Vagina (tissue), 2 donors: ENCODE data around the gene YIPF7. TPM values are rescaled to one million over a fixed set of nuclear protein-coding genes. Genes with fewer than 3 reads are reported as not detected.

Source experiments
- DNase-seq, 2 donors: peaks; one replicate each; pipeline ENCODE4 v3.0.0-alpha.2; 2017; ENCODE audit errors: extremely low spot score in 2 of 2
- H3K27ac ChIP-seq: fragments of 200-600 bp; sonication (generic); one replicate; pipeline ENCODE4 v1.5.1; 2019
- H3K27me3 ChIP-seq: fragments of 200-600 bp; sonication (generic); one replicate; pipeline ENCODE4 v1.5.1; 2019
- H3K36me3 ChIP-seq, 2 donors: fragments of 200-600 bp; sonication (generic); one replicate each; pipeline ENCODE4 v1.5.1; 2017 to 2019
- H3K4me1 ChIP-seq: fragments of 200-600 bp; sonication (generic); one replicate; pipeline ENCODE4 v1.5.1; 2019
- H3K4me3 ChIP-seq, 2 donors: fragments of 200-600 bp; sonication (generic); 1 replicate in 1 of 2; 2 replicates in 1 of 2; pipeline ENCODE4 v1.5.1; 2016 to 2019
- H3K9me3 ChIP-seq: fragments of 200-600 bp; sonication (generic); one replicate; pipeline ENCODE4 v1.5.1; 2019
- CTCF ChIP-seq, 3 experiments: fragments of 450-650 bp in 2 of 3; fragments of 200-600 bp in 1 of 3; sonication (generic) in 1 of 3; IDR thresholded peaks; one replicate each; pipeline ENCODE4 v1.5.1; 2017 to 2019; ENCODE audit warnings: antibody characterized with exemption in 3 of 3, mild to moderate bottlenecking in 2 of 3, moderate library complexity in 2 of 3
- POLR2A ChIP-seq, 2 donors: fragments of 450-650 bp; IDR thresholded peaks; one replicate each; pipeline ENCODE4 v1.6.1; 2017; ENCODE audit warnings: antibody characterized with exemption in 2 of 2, mild to moderate bottlenecking in 2 of 2, moderate library complexity in 2 of 2
- POLR2AphosphoS5 ChIP-seq, 2 donors: sonication (generic); formaldehyde crosslinking; IDR thresholded peaks; one replicate each; pipeline ENCODE4 v1.9.0; 2017; ENCODE audit warnings: antibody characterized with exemption in 2 of 2, mild to moderate bottlenecking in 2 of 2, low read depth in 1 of 2; ENCODE audit not compliant: insufficient read depth in 1 of 2
- intact Hi-C: fragments of 100-400 bp; cut with DNase I; formaldehyde crosslinking; loops from one replicate; pipeline ENCODE4 v1.15.1; 2023
- total RNA-seq: library from RNA; depleted of rRNA; stranded (reverse); fragments of >200 nt; gene quantifications from one replicate; pipeline ENCODE4 v1.2.3, GENCODE V29; 2016

YIPF7 gene
- total RNA-seq, 1 donor from 2014 or later = not detected

GRCh38 chr4:44580231-44580630, 71.2 kb downstream of the YIPF7 start:
- H3K36me3 ChIP-seq = no peaks in the 10 kb centered on the region
- no peak overlapping the region for H3K4me3 ChIP-seq
- H3K9me3 ChIP-seq = no peaks in the 10 kb centered on the region
- no peaks in the 10 kb centered on the region for H3K27me3 ChIP-seq
- H3K4me1 ChIP-seq = no peaks in the 10 kb centered on the region
- no peak for DNase-seq
- intact Hi-C loops = no loop called here
- TF ChIP-seq POLR2A (IDR thresholded peaks at IDR 0.05) (no peak), POLR2AphosphoS5 (IDR thresholded peaks at IDR 0.05; ENCODE audit: insufficient read depth in 1 of 2, low read depth in 1 of 2) (no peak), CTCF (IDR thresholded peaks at IDR 0.05) (no peak)
- no peak overlapping the region for H3K27ac ChIP-seq

- Histone ChIP-seq H3K27ac (no peak overlapping the region), H3K4me3 (no peak overlapping the region), H3K27me3 (no peaks in the 10 kb centered on the region), H3K9me3 (no peaks in the 10 kb centered on the region), H3K36me3 (no peaks in the 10 kb centered on the region), H3K4me1 (no peaks in the 10 kb centered on the region)
- intact Hi-C loops = no loop called here
- no peak for DNase-seq
- TF ChIP-seq POLR2A (IDR thresholded peaks at IDR 0.05) = no peak
- no peak for TF ChIP-seq POLR2AphosphoS5 (IDR thresholded peaks at IDR 0.05; ENCODE audit: insufficient read depth in 1 of 2, low read depth in 1 of 2)
- no peak for TF ChIP-seq CTCF (IDR thresholded peaks at IDR 0.05)
These were observed 72.5 kb downstream of the YIPF7 start for GRCh38 chr4:44578954-44579353.

Other genes starting within 250 kb of the YIPF7 start
- gene KCTD8, start 202.8 kb downstream of the YIPF7 start, total RNA-seq = not detected
- 11.5 TPM for gene GUF1, start 26.8 kb upstream of the YIPF7 start, total RNA-seq
- gene GNPDA2, start 74.9 kb upstream of the YIPF7 start, total RNA-seq = 11.3 TPM